Esophagus squamous epithelium (tissue), 5 donors: ENCODE measurements around the gene APCDD1. TPM values are rescaled to one million over a fixed set of nuclear protein-coding genes. Genes with fewer than 3 reads are reported as not detected.

ENCODE experiments used
- DNase-seq: peaks from one replicate; lab custom pipeline; 2025; lab: John Stamatoyannopoulos, UW
- H3K27ac ChIP-seq, 4 donors: fragments of 200-600 bp; sonication (generic); one replicate each; pipeline ENCODE4 v1.5.1; 2016 to 2019; ENCODE audit warnings: mild to moderate bottlenecking in 1 of 4
- H3K27me3 ChIP-seq, 4 donors: fragments of 200-600 bp; sonication (generic); 1 replicate in 3 of 4; 2 replicates in 1 of 4; pipeline versions ENCODE4 v1.5.1 to v1.6.0; 2017 to 2021; ENCODE audit warnings: antibody characterized with exemption in 1 of 4
- H3K36me3 ChIP-seq, 3 donors: fragments of 200-600 bp; sonication (generic); one replicate each; pipeline ENCODE4 v1.5.1; 2016 to 2019
- H3K4me1 ChIP-seq, 3 donors: fragments of 200-600 bp; sonication (generic); one replicate each; pipeline ENCODE4 v1.5.1; 2017 to 2019
- H3K4me3 ChIP-seq, 4 donors: fragments of 200-600 bp; sonication (generic); 1 replicate in 3 of 4; 2 replicates in 1 of 4; pipeline ENCODE4 v1.5.1; 2016 to 2019; ENCODE audit warnings: mild to moderate bottlenecking in 2 of 4, moderate library complexity in 1 of 4
- H3K9me3 ChIP-seq, 3 donors: fragments of 200-600 bp; sonication (generic); one replicate each; pipeline ENCODE4 v1.5.1; 2016 to 2019
- POLR2A ChIP-seq, 4 donors: fragments of 450-650 bp; IDR thresholded peaks; one replicate each; pipeline ENCODE4 v1.6.1; 2017; ENCODE audit warnings: antibody characterized with exemption in 4 of 4, mild to moderate bottlenecking in 4 of 4, moderate library complexity in 3 of 4
- WGBS, 2 donors: methylation state at CpG; one replicate each; pipeline ENCODE4 v1.1.5; 2018; 5-methylcytosine and 5-hydroxymethylcytosine counted together
- intact Hi-C: fragments of 100-400 bp; cut with DNase I; formaldehyde crosslinking; loops from one replicate; pipeline ENCODE4 v1.15.0; 2022
- total RNA-seq, 4 donors: library from RNA; depleted of rRNA; stranded (reverse); fragments of >200 nt; gene quantifications; one replicate each; pipeline ENCODE4 v1.1.0, GENCODE V29; 2016
- TF ChIP-seq, protein P1 (sequence below), 6 experiments: fragments of 450-650 bp in 4 of 6; fragments of 200-600 bp in 2 of 6; sonication (generic) in 2 of 6; IDR thresholded peaks; one replicate each; pipeline ENCODE4 v1.5.1; 2016 to 2019; ENCODE audit warnings: antibody characterized with exemption in 6 of 6, mild to moderate bottlenecking in 4 of 6, moderate library complexity in 4 of 6
- donor health status: DM: yes; HTN: yes; CAD: no.

The APCDD1 gene
- total RNA-seq, 4 donors from 2014 or later = 16.5 to 76.5 (median 41.4) TPM

DNA sequence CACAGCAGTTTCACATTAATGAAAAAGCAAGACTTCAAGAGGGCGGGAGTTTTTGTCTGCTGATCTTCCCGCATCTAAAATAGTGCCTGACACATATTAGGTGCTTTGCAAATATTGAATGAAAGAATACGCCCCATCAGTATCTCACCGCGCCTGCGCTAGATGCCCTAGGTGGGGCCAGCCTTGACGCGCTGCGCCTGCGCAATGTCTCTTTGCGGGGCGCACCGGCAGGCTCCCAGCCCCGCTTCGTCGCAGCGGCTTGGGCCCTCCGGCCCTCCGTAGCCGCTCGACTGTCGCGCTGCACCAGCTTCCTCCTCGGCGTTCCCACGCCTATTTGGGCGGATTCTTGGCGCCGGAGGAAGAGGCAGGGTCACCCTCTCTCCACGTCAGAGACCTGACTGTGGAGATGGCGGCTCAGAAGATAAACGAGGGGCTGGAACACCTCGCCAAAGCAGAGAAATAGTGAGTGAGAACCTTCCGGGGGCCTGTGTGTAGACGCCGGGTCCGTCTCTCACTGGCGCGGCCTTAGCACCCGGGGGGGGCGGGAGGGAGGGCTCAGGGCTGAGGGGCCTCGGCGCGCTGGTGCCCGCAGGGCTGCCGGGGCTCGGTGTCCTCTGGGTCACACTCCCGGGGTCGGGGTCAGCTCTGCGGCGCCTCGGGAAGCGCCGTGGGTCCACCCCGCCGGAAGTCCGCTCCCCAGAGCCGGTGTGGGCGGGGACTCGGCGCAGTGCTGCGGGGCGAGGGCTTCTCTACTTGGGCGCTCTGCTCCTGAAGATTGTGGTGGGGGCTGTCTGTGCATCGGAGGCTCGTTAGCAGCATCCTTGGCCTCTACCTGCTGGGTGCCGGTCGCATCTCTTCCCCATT, 71.5 kb downstream of the APCDD1 start, which contains the start of gene NAPG:
Gene NAPG, plus strand, starts transcription at position 331 of the 864 bp plus-strand sequence. Its CDS starts 76 bp downstream, at position 407.
- TF ChIP-seq POLR2A (IDR thresholded peaks at IDR 0.05) = peak in 2 of 4 donors; percentile 47 to 59
- TF ChIP-seq, protein P1, sequence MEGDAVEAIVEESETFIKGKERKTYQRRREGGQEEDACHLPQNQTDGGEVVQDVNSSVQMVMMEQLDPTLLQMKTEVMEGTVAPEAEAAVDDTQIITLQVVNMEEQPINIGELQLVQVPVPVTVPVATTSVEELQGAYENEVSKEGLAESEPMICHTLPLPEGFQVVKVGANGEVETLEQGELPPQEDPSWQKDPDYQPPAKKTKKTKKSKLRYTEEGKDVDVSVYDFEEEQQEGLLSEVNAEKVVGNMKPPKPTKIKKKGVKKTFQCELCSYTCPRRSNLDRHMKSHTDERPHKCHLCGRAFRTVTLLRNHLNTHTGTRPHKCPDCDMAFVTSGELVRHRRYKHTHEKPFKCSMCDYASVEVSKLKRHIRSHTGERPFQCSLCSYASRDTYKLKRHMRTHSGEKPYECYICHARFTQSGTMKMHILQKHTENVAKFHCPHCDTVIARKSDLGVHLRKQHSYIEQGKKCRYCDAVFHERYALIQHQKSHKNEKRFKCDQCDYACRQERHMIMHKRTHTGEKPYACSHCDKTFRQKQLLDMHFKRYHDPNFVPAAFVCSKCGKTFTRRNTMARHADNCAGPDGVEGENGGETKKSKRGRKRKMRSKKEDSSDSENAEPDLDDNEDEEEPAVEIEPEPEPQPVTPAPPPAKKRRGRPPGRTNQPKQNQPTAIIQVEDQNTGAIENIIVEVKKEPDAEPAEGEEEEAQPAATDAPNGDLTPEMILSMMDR (IDR thresholded peaks at IDR 0.05) = peak in 1 of 6 experiments; percentile 48
- no peaks in the 10 kb centered on the region for H3K27me3 ChIP-seq
- intact Hi-C loops = no loop called here
- peak; percentile 63 for DNase-seq
- no peaks in the 10 kb centered on the region for H3K36me3 ChIP-seq
- WGBS, 2 donors = 0 to 3% methylated on average over 14 to 26 of the region's 68 CpGs
- peak within 1 kb of the TSS; percentile 94 to 99 (median 96) for H3K27ac ChIP-seq
- peaks cover 13 to 56% (median 31%) of the 10 kb centered on the region in 3 donors for H3K4me1 ChIP-seq
- H3K9me3 ChIP-seq = no peaks in the 10 kb centered on the region
- H3K4me3 ChIP-seq = peak within 1 kb of the TSS; percentile 76 to 98 (median 87)

DNA sequence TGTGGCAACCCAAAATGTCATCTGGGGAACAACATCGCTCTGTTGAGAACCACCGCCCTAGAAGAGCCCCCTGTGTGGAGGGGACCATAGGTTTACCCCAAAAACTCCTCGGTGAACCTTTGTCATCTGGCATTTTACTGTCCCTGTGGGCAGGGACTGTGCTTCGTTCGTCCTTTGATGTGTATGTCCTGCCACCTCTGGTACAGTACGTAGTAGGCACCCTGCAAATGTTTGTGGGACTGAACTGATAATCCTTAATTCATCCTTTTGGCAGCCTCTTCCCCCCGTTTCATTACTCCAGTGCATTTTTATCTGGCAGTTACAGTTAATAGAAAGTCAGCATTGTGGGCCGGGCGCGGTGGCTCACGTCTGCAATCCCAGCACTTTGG, 72.1 kb downstream of the APCDD1 start:
- intact Hi-C loops = no loop called here
- Histone ChIP-seq H3K27ac (peak overlapping the region; percentile 94 to 99 (median 96)), H3K4me1 (peaks cover 13 to 57% (median 31%) of the 10 kb centered on the region in 3 donors), H3K36me3 (peaks cover 0 to 4% (median 0%) of the 10 kb centered on the region in 3 donors), H3K9me3 (no peaks in the 10 kb centered on the region), H3K27me3 (no peaks in the 10 kb centered on the region), H3K4me3 (peak overlapping the region; percentile 76 to 98 (median 87))
- 5 to 6% methylated on average over 9 to 11 of the region's 11 CpGs for WGBS, 2 donors
- DNase-seq = no peak
- TF ChIP-seq, protein P1 (IDR thresholded peaks at IDR 0.05) = peak in 1 of 6 experiments; percentile 11
- TF ChIP-seq POLR2A (IDR thresholded peaks at IDR 0.05) = no peak

DNA sequence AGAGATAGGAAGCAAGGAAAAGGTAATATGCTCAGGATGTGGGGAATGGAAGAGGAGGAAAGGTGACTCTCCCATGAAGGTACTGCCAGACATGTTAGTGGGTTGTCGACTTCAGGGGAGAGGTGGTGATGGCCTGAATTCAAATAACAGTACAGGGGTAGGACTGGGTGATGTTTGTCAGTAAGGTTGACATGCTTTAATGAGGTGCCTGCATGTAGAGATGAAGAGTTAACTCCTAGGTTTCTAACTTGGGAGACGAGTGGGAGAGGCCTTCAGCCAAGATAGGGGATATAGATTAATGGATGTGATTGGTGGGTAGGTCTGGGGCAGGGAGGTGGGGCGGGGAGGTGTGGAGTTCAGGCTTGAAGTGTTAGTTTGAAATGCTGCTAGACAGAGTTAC, 74.0 kb downstream of the APCDD1 start:
- no peak for TF ChIP-seq POLR2A (IDR thresholded peaks at IDR 0.05)
- TF ChIP-seq, protein P1 (IDR thresholded peaks at IDR 0.05) = no peak
- no peaks in the 10 kb centered on the region for H3K9me3 ChIP-seq
- peaks cover 13 to 57% (median 31%) of the 10 kb centered on the region in 3 donors for H3K4me1 ChIP-seq
- no peak overlapping the region for H3K4me3 ChIP-seq
- no peak overlapping the region for H3K27ac ChIP-seq
- H3K27me3 ChIP-seq = no peaks in the 10 kb centered on the region
- H3K36me3 ChIP-seq = peaks cover 0 to 12% (median 0%) of the 10 kb centered on the region in 3 donors
- DNase-seq = no peak
- 58 to 63% methylated on average over 3 of the region's 3 CpGs for WGBS, 2 donors
- intact Hi-C loops = no loop called here

DNA sequence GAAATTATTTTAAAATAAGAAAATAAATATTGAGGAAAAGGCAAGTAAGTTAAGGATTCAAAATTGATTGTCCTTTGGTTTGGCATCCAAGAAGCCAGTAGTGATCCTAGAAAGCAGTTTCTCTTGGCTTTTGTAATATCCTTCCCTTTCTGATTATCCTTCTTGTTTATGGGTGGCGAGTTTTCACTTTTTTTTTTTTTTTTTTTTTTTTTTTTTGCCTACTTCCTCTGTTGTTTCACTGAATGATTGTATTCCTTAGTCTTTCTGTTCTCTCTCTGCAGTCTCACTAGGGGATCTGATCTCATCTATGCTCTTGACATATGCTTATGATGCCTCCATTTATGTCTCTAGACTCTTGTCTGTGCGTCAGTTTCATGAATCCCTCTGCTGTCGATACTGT, 75.6 kb downstream of the APCDD1 start:
- peaks cover 0 to 24% (median 0%) of the 10 kb centered on the region in 3 donors for H3K36me3 ChIP-seq
- H3K4me1 ChIP-seq = peaks cover 13 to 53% (median 31%) of the 10 kb centered on the region in 3 donors
- no peaks in the 10 kb centered on the region for H3K27me3 ChIP-seq
- no peaks in the 10 kb centered on the region for H3K9me3 ChIP-seq
- TF ChIP-seq, protein P1 (IDR thresholded peaks at IDR 0.05) = no peak
- TF ChIP-seq POLR2A (IDR thresholded peaks at IDR 0.05) = no peak
- 63 to 76% methylated on average over 3 of the region's 3 CpGs for WGBS, 2 donors
- H3K27ac ChIP-seq = peak overlapping the region in 2 of 4 donors; percentile 30 to 49
- no peak for DNase-seq
- intact Hi-C loops = no loop called here
- H3K4me3 ChIP-seq = no peak overlapping the region

DNA sequence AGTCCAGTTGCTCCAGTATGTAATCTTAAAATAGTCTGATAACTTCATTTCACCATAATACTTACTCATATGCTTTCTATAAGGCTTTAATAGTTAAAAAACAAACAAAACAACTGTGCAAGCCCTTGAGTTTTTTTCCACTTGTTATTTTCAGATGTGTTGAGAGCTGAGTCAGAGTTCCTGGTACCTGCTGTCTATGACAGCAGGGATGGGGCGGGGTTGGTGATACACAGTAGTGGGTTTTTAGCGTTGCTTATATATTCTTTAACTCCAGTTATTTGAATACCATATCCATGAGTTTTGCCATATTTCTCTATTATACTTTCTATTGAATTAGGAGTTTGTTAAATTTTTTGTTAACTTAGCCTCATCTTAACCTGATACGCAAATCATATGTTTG, 76.4 kb downstream of the APCDD1 start:
- Histone ChIP-seq H3K27me3 (no peaks in the 10 kb centered on the region), H3K27ac (peak overlapping the region in 2 of 4 donors; percentile 30 to 49), H3K36me3 (peaks cover 0 to 33% (median 0%) of the 10 kb centered on the region in 3 donors), H3K9me3 (no peaks in the 10 kb centered on the region), H3K4me3 (no peak overlapping the region), H3K4me1 (peaks cover 13 to 46% (median 26%) of the 10 kb centered on the region in 3 donors)
- no peak for DNase-seq
- WGBS, 2 donors = 73 to 82% methylated on average over 3 of the region's 3 CpGs
- intact Hi-C loops = no loop called here
- no peak for TF ChIP-seq POLR2A (IDR thresholded peaks at IDR 0.05)
- TF ChIP-seq, protein P1 (IDR thresholded peaks at IDR 0.05) = no peak
